ENCODE measurements around the gene TPSB2.
"Not testable (repeated sequence)": the region's sequence is repeated elsewhere in the genome, so short reads cannot be mapped to it uniquely, and the experiment has no call there.

TPSB2 gene

GRCh38 chr16:1240436-1240835 lies 10.5 kb upstream of the TPSB2 start, which contains the start of gene TPSAB1:
Gene TPSAB1, plus strand, starts transcription at chr16:1240705. Its CDS starts 234 bp downstream, at chr16:1240939.
- not testable (repeated sequence) for DNase-seq (ENCODE audit: low read depth)

DNA sequence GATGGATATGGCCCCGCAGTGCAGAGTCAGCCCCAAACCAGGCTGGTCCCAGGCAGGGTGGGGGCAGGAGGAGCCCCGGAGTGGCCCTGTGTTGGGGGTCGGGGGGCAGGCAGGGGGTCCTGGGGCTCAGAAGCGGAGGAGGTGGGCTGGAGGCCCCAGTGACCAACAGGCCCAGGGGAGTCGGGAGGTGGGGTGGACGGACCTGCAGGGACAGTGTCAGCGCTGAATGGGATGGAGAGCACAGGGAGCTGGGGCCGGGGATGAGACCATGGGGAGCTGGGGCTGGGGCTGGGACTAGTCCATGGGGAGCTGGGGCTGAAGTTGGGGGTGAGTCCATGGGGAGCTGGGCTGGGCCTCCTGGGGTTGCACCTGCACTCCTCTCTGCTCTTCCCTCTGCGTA lies 9.6 kb upstream of the TPSB2 start:
- DNase-seq (ENCODE audit: low read depth): not testable (repeated sequence)

GRCh38 chr16:1238909-1239308 lies 8.9 kb upstream of the TPSB2 start:
- not testable (repeated sequence) for DNase-seq (ENCODE audit: low read depth)

DNA sequence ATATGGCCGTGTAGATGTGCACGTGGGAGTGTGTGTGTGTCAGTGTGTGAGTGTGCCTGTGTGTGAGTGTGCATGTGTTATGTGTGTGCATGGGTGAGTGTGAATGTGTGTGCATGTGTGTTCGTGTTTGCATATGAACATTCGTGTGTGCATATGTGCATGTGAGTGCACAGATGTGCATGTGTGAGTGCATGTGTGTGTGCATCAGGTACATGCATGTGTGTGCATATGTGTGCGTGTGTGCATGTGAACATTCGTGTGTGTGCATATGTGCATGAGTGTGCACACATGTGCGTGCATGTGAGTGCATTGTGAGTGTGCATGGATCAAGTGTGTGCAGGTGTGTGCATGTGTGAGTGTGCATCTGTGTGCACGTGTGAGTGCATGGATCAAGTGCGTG lies 8.0 kb upstream of the TPSB2 start:
- DNase-seq (ENCODE audit: low read depth): no peak

- not testable (repeated sequence) for DNase-seq (ENCODE audit: low read depth)
Observed at GRCh38 chr16:1236659-1237058, 6.7 kb upstream of the TPSB2 start.

- DNase-seq (ENCODE audit: low read depth): not testable (repeated sequence)
Observed at GRCh38 chr16:1232049-1232748, 2.2 kb upstream of the TPSB2 start.

DNA sequence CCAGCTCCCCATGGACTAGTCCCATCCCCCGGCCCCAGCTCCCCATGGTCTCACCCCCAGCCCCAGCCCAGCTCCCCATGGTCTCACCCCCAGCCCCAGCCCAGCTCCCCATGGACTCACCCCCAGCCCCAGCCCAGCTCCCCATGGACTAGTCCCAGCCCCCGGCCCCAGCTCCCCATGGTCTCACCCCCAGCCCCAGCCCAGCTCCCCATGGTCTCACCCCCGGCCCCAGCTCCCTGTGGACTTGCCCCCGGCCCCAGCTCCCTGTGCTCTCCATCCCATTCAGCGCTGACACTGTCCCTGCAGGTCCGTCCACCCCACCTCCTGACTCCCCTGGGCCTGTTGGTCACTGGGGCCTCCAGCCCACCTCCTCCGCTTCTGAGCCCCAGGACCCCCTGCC lies 1.3 kb upstream of the TPSB2 start:
- not testable (repeated sequence) for DNase-seq (ENCODE audit: low read depth)

- not testable (repeated sequence) for DNase-seq (ENCODE audit: low read depth)
Observed at GRCh38 chr16:1230471-1231212, 658 bp upstream of the TPSB2 start.

DNA sequence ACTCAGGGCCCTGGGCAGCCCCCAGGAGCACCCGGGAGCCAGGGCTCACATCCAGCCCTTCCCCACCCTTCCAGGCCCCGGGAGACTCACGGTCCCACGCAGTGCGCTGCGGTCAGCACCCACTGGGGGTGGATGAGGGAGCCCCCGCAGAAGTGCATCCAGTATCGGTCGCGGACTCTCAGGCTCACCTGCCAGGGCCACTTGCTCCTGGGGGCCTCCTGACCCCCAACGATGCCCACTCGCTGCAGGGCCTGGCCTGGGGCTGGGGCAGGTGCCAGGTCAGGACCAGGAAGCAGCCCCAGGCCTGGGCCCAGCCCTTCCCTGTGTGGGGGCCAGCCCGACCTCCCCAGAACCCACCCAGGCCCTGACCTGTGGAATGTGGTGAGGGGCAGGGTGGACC lies 508 bp downstream of the TPSB2 start:
- not testable (repeated sequence) for DNase-seq (ENCODE audit: low read depth)

DNA sequence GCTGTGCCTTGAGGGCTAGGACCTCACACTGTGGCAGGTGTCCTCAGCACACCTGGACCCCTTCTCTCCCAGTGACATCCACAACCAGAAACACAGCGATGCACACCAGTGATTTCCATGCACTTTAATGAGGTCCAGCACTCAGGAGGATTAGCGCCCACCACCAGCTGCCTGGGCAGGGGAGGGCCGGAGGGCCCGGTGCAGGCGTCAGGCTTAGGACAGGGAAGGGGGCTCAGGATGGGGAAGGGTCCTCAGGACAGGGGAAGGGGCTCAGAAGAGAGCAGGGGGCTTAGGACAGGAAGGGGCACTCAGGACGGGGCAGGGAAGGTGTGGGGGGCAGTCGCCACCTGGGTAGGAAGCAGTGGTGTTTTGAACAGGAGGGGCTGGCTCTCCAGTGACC lies 1.8 kb downstream of the TPSB2 start:
- not testable (repeated sequence) for DNase-seq (ENCODE audit: low read depth)

DNA sequence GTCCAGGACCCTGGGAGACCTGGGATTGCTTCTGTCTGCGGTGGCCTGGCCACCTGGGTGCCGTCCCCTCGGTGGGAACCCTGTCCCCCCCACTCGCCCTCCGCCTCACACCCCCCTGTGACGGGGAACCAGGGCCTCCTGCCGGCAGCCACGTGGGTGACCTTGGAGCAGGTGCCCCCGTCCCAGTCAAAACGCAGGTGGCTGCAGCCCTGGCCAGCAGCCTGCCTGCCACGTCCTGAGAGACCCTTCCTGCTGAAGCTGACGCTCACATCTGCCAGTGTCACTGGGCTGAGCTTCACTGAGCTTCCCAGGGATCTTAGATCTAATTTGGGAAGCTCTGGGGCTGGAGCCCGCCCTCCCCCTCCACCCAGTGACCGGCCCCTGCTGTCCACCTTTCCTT lies 3.3 kb downstream of the TPSB2 start:
- DNase-seq (ENCODE audit: low read depth): not testable (repeated sequence)

DNA sequence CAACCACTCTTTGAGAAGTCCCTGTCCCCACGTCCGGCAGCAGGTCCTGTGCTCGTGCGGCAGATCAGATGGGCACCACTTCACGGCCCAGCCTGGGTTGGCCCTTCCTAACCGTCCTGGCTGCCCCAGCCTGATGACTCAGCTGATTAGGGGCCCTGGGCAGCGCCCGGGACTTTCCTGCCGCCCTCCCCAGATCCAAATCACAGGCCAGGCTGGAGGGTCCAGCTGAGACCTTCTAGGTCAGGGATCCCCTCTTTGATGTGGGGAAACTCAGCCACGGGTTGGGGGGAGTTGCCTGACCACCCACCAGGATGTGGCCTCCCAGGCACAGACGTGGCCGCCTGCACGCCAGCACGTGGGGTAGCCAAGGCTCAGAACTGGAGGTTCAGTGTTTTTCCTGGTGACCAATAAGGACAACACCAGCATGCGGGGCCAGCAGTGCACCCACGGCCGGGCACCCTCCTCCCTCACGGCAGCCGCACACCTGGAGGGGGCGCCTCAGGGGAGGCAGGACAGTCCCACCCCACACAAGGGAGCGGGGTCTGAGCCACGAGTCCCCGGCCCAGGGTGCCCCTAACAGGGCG lies 4.2 kb downstream of the TPSB2 start:
- DNase-seq (ENCODE audit: low read depth): not testable (repeated sequence)

- DNase-seq (ENCODE audit: low read depth): no peak
Observed at GRCh38 chr16:1225051-1225451, 4.9 kb downstream of the TPSB2 start, which contains the start of gene TPSG1. Gene TPSG1, minus strand, starts transcription at chr16:1225268. Its CDS starts 16 bp downstream, at chr16:1225252.

DNA sequence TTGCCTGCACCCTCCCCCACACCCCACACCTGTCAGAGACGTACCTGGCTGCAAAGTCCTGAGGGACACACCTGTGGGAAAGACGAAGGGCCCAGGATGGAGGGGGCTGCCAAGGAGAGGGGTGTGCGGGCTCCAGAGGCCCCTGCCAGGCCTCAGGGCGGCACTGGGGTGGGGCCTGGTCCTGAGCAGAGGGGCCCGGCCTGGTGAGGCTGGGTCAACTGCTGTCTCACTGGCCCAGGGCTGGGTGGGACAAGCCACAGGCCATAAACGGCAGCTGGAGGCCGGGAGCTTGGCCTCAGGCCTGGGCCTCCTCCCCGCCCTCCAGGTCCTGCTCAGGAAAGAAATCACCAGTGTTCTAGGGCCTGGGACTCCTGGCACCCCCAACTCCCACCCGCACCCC lies 5.4 kb downstream of the TPSB2 start:
- DNase-seq (ENCODE audit: low read depth): no peak

DNA sequence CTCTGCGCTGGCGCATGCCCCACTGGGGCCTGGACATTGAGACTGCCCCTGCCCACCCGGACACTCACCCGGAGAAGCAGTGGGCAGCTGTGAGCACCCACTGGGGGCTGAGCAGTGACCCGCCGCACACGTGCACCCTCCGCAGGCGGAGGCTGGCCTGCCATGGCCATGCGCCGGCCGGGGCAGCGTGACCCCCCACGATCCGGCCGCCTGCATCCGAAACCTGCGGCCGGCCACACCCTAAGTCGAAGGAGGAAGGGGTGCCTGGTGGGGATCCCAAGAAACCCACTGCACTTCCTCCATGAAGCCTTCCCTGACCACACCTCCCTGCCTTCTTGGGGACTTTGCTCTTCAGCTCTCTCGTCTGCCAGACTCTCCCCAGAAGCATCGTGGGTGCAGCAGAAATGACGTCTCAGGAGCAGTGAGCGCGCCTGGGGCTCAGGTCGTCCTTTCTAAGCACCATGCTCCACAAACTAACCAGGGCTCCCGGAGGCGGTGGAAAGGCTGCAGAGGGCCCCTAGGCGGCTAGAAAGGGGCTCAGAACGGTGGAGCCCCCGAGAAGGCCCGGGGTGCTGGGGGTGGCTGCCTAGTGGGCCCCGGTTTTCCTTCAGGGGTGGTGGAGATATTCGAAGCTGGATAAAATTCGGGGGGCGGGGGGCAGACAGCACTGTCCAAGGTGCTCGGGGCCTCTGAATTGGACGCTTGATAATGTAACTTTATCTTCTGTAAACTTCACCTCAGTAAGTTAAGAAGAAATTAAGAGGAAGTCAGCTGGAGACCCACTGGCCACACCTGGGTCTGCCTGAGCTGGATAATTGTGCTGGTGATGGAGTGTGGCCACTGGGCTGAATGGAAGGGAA lies 6.4 kb downstream of the TPSB2 start:
- no peak for DNase-seq (ENCODE audit: low read depth)

GRCh38 chr16:1222553-1223354 lies 7.2 kb downstream of the TPSB2 start:
- no peak for DNase-seq (ENCODE audit: low read depth)

GRCh38 chr16:1221628-1222552 lies 8.1 kb downstream of the TPSB2 start:
- no peak for DNase-seq (ENCODE audit: low read depth)

GRCh38 chr16:1220841-1221627 lies 8.9 kb downstream of the TPSB2 start:
- no peak for DNase-seq (ENCODE audit: low read depth)

GRCh38 chr16:1220098-1220728 lies 9.8 kb downstream of the TPSB2 start:
- DNase-seq (ENCODE audit: low read depth): no peak

Data from activated T-cell treated with anti-CD3 and anti-CD28 coated beads for 48 hours (primary cell).